Activated T-helper 17 cell treated with anti-CD3 and anti-CD28 coated beads, Interleukin-2, amount 50 U/mL, for 72 hours (primary cell): Measurements from ENCODE around the gene GRIK3. TPM values are rescaled to one million over a fixed set of nuclear protein-coding genes. Genes with fewer than 3 reads are reported as not detected.

ENCODE experiments used
- ATAC-seq: fragments of 150-1000 bp; cut with Tn5 transposase; replicated peaks from 2 replicates; pipeline ENCODE4 v1.10.0; 2021; ENCODE audit warnings: mild to moderate bottlenecking, moderate library complexity
- H3K27ac Mint-ChIP-seq: one replicate; pipeline ENCODE4 v1.8.0; 2022; ENCODE audit warnings: mixed read lengths
- H3K27me3 Mint-ChIP-seq: one replicate; pipeline ENCODE4 v1.8.0; 2022; ENCODE audit warnings: mixed read lengths
- H3K36me3 Mint-ChIP-seq: one replicate; pipeline ENCODE4 v1.8.0; 2022; ENCODE audit warnings: low read depth, mild to moderate bottlenecking, mixed read lengths
- H3K4me1 Mint-ChIP-seq: one replicate; pipeline ENCODE4 v1.8.0; 2022; ENCODE audit warnings: mixed read lengths
- H3K4me3 Mint-ChIP-seq: one replicate; pipeline ENCODE4 v1.8.0; 2022; ENCODE audit warnings: mild to moderate bottlenecking, mixed read lengths
- H3K9me3 Mint-ChIP-seq: one replicate; pipeline ENCODE4 v1.8.0; 2022; ENCODE audit warnings: mixed read lengths
- total RNA-seq, 2 donors: library from RNA; stranded (reverse); gene quantifications; one replicate each; pipeline ENCODE4 v1.2.3, GENCODE V29; 2022

GRIK3 gene
- total RNA-seq, 2 donors from 2014 or later = not detected

DNA sequence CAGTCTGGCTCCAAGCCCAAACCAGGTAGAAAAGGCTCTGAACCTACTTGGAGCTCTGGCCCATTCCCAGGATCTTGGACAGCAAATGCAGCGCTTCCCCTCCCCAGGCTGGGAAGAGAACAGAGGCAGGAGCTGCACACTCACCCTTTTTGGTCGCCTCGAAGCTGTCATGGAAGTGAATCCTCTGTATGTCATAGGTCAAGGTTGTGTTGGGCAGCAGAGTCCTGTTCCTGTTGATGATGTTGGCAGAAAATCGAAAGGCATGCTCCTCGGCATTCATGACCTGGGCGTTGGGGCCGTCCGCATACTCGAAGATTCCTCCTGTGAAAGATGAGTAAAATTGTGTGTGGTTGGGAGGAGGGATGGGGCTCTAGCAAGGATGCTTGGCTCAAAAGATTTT is 143.5 kb downstream of the GRIK3 start:
- Mint-ChIP-seq H3K9me3 (no peaks in the 10 kb centered on the region), H3K27me3 (peaks cover 16% of the 10 kb centered on the region), H3K4me1 (no peaks in the 10 kb centered on the region), H3K27ac (no peak overlapping the region), H3K36me3 (no peaks in the 10 kb centered on the region), H3K4me3 (no peak overlapping the region)
- ATAC-seq = no peak

DNA sequence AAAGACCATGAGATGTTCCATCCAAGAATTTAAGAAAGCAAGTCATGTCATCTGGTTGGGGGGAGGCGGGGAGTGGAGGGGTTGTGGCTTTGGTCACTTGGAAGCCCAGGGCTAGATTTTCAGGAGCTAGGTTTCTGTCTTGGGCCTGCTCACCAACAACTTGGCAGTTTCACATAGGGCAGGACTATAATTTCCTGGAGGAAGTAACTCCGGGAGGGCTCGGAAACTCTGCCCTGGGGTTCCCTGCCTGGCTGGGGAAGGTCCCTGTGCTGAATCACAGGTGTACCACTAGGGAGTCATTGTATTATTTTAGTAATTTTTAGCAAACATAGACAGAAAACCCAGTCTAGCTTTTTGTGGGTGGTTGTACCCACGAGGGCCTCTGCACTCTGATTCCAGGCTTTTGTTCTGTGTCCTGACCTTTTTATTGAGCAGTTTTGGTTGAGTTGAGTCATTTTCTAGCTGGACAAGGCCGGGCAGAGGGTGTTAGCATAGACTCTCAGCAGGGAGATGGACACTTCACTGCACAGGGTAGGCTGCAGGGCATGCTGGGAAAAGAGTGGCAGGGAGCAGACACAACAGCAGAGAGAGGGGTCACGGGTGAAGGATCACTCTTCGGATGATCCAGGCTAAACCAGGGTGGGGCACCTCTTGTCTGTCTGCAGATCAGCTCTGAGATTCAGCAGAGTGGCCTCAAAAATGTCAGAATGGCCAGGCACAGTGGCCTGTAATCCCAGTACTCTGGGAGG is 144.7 kb downstream of the GRIK3 start:
- Mint-ChIP-seq H3K27ac (no peak overlapping the region), H3K9me3 (no peaks in the 10 kb centered on the region), H3K27me3 (peaks cover 16% of the 10 kb centered on the region), H3K4me3 (no peak overlapping the region), H3K36me3 (no peaks in the 10 kb centered on the region), H3K4me1 (no peaks in the 10 kb centered on the region)
- no peak for ATAC-seq

DNA sequence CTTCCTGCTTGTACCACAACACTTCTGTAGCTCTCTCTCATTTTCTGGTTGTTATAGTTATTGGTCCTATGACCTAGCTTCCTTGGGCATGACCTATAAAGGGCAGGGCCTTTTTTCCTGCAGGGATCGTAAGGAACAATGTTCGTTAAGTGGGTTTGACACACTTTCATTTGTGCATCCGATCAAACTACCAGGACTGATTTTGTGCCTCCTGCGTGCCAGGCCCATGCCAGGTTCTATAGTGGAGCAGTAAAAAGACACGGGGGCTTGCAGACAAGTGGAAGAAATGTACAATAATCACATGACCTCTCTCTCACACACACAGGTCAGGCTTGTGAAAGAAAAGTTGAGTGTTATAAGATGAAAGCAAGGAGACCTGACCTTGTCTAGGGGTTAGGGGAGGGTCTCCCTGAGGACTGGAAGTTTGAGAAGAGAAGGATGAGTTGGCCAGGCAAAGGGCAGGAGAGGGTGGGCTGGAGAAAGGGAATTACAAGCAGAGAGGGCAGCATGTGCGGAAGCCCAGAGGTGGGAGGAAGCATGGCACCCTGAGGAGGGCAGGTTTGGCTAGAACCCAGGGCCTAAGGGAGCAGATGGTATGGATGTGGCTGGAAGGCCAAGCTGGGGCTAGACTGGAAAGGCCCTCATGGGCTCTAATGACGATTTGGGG is 145.4 kb downstream of the GRIK3 start:
- ATAC-seq = no peak
- Mint-ChIP-seq H3K9me3 (no peaks in the 10 kb centered on the region), H3K4me3 (no peak overlapping the region), H3K27me3 (peaks cover 16% of the 10 kb centered on the region), H3K27ac (no peak overlapping the region), H3K4me1 (no peaks in the 10 kb centered on the region), H3K36me3 (no peaks in the 10 kb centered on the region)

DNA sequence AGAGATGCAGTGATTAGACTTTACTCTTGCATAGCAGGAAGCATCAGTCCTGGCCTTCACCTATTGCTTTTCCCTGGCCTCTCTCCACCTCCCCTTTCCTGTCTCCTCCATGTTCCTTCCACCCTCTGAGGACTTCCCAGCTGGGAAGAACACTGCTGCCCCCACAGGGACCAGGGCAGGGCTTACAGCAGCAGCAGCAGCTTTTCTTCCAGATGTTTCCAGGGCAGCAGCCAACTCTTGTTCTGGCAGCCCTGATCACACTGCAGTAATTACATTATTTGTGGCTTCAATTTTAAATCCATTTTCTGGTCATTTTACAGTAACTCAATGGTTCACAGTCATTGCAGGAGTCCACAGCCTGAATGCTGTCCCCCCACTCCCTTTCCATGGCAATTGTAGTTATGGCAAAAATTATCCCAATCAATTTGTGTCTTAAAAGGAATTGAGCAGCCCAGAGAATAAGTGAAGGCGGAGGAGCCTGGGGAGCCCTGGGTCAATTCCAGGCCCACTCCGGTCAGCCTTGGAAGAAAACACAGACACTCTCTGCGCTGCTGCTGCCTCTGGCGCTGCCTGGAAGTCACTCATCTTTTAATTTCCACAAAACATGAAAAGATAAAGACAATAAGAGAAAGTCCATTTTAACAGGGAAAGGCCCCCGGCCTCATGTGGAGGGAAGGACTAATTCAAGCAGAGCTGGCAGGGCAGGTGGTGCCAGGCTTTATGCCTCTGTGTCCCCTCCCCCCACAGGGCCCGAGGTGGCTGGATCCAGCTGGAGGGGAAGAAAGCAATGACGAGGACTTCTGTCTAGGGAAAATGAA is 148.6 kb downstream of the GRIK3 start:
- H3K27ac Mint-ChIP-seq = no peak overlapping the region
- no peaks in the 10 kb centered on the region for H3K4me1 Mint-ChIP-seq
- H3K9me3 Mint-ChIP-seq = no peaks in the 10 kb centered on the region

DNA sequence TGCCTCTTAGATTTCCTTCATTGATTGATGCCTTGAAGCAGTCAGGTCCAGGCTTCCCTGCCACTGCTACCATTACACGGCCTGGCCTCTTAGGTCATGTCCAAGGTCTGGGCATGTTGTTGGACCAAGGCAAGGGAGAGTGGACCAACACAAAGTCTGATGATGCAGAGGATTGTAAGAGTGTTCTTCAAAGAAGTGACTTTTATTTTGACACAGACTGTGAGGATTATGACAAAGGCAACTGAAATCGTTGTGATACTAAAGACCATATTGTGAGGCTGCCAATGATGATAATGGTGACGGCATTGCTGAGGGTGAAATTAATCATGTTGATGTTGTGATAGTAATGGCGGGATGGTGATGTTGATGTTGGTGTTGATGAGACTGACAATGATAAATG is 149.5 kb downstream of the GRIK3 start:
- ATAC-seq = no peak
- H3K4me1 Mint-ChIP-seq = no peaks in the 10 kb centered on the region
- no peak overlapping the region for H3K27ac Mint-ChIP-seq
- H3K36me3 Mint-ChIP-seq = no peaks in the 10 kb centered on the region
- peaks cover 16% of the 10 kb centered on the region for H3K27me3 Mint-ChIP-seq
- H3K4me3 Mint-ChIP-seq = no peak overlapping the region
- no peaks in the 10 kb centered on the region for H3K9me3 Mint-ChIP-seq

More for the DNA sequence above, 148.6 kb downstream of the GRIK3 start:
- ATAC-seq = no peak
- Mint-ChIP-seq H3K36me3 (no peaks in the 10 kb centered on the region), H3K4me3 (no peak overlapping the region), H3K27me3 (peaks cover 16% of the 10 kb centered on the region)

DNA sequence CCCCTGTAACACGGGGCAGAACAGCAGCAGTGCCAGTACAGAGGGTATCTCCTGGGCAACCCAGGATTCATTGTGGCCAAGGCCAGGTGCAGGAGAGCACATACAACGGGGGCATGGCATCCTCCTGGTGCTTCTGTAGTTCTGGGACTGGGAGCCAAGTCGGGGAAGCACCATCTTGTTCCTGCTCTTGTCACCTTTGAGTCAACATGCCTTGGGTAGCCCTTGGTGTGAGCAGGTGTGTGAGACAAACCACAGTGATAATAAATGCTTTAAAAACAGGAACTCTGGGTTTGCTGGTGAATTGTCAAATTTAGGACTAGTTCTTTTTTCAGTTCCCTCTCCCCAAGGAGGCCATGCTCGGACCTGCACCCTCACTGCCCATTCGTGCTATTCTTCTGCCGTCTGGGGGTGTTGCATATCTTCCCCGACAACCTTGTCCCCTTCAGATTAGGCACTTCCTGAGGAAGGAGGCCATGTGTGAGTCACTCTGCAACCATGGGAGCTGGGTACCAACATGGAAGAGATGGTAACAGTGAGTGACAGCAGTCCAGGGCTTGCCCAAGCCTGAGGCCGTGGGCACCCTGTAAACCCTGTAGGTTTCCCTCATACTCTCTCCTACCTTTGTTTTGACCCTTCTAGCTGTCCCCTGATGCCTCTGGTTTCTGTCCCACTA is 150.2 kb downstream of the GRIK3 start:
- no peak overlapping the region for H3K4me3 Mint-ChIP-seq
- H3K27me3 Mint-ChIP-seq = peaks cover 14% of the 10 kb centered on the region
- no peaks in the 10 kb centered on the region for H3K36me3 Mint-ChIP-seq
- H3K27ac Mint-ChIP-seq = no peak overlapping the region
- no peaks in the 10 kb centered on the region for H3K4me1 Mint-ChIP-seq
- no peaks in the 10 kb centered on the region for H3K9me3 Mint-ChIP-seq
- no peak for ATAC-seq

DNA sequence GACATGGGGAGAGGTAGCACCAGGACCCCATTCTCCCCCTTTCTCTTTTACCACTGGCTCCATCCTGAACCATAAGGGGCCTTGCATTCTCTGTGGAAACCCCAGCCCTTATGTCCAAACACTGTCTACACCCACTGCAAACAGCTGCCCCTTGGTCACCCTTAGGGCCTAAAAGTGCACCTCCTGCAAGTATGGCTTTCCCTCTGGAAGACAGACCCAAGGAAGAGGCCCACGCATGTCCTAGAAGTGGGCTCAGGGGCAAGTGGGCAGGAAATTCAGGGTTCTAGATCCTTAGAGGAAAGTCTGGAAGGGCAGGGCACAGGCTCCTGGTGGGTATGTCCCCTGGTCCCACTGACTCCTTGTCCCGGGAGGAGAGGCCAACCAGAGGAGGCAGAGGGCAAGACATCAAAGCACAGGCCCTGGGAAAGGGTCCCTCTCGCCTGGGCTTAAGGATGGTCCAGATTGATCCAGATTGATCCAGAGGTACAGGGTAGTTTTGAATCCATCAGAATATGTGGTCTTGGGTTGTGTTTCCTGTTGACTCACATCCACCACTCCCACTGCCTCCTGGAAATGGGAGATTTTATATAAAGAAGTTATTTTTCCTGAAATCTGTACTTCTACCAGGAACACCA is 150.9 kb downstream of the GRIK3 start:
- H3K27me3 Mint-ChIP-seq = peaks cover 9% of the 10 kb centered on the region
- no peaks in the 10 kb centered on the region for H3K36me3 Mint-ChIP-seq
- no peaks in the 10 kb centered on the region for H3K9me3 Mint-ChIP-seq
- H3K27ac Mint-ChIP-seq = no peak overlapping the region
- H3K4me3 Mint-ChIP-seq = no peak overlapping the region
- H3K4me1 Mint-ChIP-seq = no peaks in the 10 kb centered on the region
- ATAC-seq = no peak

DNA sequence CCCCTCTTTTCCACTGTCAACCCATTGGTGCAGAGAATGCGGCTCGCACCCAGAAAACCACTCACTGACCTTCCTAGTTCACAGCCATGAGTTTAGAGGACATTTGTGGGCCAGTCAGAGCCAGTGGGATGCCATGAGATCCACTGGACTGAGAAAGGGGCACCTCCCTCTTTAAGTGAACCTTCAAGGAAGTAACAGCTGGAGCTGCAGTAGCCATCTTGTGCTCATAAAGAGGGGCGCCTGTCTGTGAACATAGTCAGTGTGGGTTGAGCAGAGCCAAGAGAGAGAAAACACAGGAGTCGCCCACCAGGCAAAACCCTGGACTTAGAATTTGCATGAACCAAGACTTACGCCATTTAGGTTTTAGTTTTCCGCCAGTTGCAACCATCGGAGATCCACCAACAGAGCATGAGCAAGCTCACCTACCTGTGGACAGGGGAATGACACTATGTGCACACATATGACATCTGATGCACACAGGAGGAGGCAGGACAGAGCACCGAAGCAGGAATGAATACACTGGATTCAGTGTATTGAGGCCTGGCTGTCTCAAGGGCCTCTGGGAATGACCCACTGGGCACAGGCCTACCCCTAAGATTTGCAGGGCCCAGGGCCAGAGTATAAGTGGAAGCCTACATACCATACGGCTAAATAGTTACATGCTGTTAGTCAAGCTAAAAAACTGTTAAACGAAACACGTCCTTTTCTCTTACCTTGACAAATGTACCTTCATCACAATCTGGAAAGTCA is 151.6 kb downstream of the GRIK3 start:
- ATAC-seq = no peak
- H3K4me3 Mint-ChIP-seq = no peak overlapping the region
- no peak overlapping the region for H3K27ac Mint-ChIP-seq
- H3K4me1 Mint-ChIP-seq = no peaks in the 10 kb centered on the region
- no peaks in the 10 kb centered on the region for H3K9me3 Mint-ChIP-seq
- H3K27me3 Mint-ChIP-seq = peaks cover 9% of the 10 kb centered on the region
- no peaks in the 10 kb centered on the region for H3K36me3 Mint-ChIP-seq

DNA sequence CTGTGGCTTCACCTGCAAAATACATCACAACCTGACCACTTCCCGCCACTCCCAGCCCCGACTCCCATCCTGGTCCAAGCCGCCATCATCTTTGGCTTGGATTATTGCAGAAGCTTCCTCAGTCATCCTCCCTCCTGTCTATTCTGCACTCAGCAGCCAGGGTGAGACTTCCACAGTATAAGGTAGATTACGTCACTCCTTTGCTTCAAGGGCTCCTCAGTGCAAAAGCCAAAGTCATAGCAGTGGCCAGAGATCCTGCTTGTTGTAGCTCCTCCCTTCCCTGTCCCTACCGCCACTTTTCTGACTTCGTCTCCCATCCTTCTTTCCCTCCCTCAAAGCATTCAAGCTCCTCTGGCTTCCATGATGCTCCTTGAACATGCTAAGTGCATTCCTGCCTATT is 152.8 kb downstream of the GRIK3 start:
- no peaks in the 10 kb centered on the region for H3K36me3 Mint-ChIP-seq
- H3K9me3 Mint-ChIP-seq = no peaks in the 10 kb centered on the region
- ATAC-seq = no peak
- no peaks in the 10 kb centered on the region for H3K4me1 Mint-ChIP-seq
- H3K4me3 Mint-ChIP-seq = no peak overlapping the region
- H3K27ac Mint-ChIP-seq = no peak overlapping the region
- H3K27me3 Mint-ChIP-seq = peaks cover 13% of the 10 kb centered on the region

DNA sequence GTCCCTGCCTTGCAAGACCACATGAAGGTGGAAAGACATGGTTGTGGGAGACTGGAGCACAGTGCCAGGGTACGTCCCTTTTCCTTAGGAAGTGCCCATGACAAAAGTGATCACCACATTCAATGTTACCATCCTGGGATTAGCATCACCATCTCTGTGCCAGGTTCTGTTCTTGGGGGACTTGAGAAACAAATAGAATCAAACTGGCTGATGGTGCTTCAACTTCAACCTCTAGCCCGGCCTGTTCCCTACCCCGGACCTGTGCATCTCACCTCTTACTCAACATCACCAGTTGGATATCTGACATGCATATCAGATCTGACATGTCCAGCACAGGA is 153.3 kb downstream of the GRIK3 start:
- ATAC-seq = no peak
- H3K4me3 Mint-ChIP-seq = no peak overlapping the region
- no peak overlapping the region for H3K27ac Mint-ChIP-seq
- H3K36me3 Mint-ChIP-seq = no peaks in the 10 kb centered on the region
- no peaks in the 10 kb centered on the region for H3K4me1 Mint-ChIP-seq
- no peaks in the 10 kb centered on the region for H3K9me3 Mint-ChIP-seq
- peaks cover 13% of the 10 kb centered on the region for H3K27me3 Mint-ChIP-seq

DNA sequence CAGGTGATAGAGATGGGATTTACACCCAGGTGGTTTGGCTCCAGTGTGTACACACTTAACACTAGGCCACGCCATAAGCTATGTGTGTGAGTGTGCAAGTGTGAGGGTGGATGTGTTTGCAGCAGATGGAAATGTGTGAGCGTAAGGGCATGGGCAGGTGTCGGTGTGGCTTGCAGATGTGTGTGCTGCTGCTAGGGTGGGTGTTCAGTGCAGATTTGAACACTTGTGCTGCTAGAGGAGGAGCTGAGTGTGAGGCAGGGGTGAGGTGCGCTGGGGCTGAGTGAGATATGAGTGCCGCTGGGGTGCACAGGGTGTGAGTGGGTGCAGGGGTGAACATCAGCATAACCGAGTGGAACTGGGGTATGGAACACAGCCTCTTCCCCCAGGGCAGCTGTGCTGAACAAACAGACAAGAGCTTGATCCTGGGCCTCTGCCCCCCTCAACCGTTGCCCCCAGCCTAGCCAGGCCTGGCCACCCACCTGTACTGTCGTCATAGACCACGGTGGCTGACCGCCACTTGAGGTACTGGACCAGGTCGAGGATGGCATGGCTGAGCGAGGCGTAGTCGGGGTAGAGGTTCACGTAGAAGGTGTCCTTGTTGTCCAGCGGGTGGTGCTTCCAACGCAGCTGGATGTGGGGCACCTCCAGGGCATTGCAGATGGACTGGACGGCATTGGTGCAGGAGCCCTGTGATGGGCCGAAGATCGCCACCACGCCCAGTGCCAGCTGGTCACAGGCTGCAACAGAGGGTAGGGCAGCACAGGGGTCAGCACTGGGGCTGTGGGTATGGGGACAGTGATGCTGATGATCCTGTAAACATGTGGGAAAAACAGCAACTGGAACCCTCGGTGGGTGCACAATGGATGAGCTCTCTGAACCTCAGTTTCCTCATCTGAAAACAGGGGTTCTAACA is 153.9 kb downstream of the GRIK3 start:
- Mint-ChIP-seq H3K9me3 (no peaks in the 10 kb centered on the region), H3K4me1 (no peaks in the 10 kb centered on the region), H3K27ac (no peak overlapping the region), H3K4me3 (no peak overlapping the region), H3K36me3 (no peaks in the 10 kb centered on the region), H3K27me3 (peaks cover 13% of the 10 kb centered on the region)
- ATAC-seq = no peak

DNA sequence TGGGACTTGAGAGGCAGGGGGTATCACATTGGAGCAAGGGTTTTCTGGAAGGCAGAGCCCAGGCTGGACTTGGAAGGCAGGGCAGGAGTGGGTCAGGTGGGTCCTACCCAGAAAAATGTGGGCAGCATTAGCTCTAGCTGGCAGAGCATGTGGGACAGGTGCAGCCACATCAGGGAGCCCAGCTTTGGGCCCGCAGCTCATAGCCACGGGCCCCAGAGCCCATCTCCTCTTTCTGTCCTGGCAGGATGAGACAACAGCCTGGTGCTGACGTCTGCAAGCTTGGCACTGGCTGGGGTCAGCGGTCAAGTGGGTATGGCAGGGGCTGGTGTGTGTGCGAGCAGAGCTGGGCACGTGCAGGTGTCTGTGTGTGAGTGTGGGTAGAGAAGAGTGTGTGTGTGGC is 154.7 kb downstream of the GRIK3 start:
- no peaks in the 10 kb centered on the region for H3K4me1 Mint-ChIP-seq
- no peaks in the 10 kb centered on the region for H3K36me3 Mint-ChIP-seq
- H3K27ac Mint-ChIP-seq = no peak overlapping the region
- H3K9me3 Mint-ChIP-seq = no peaks in the 10 kb centered on the region
- ATAC-seq = no peak
- H3K27me3 Mint-ChIP-seq = peaks cover 15% of the 10 kb centered on the region
- no peak overlapping the region for H3K4me3 Mint-ChIP-seq

DNA sequence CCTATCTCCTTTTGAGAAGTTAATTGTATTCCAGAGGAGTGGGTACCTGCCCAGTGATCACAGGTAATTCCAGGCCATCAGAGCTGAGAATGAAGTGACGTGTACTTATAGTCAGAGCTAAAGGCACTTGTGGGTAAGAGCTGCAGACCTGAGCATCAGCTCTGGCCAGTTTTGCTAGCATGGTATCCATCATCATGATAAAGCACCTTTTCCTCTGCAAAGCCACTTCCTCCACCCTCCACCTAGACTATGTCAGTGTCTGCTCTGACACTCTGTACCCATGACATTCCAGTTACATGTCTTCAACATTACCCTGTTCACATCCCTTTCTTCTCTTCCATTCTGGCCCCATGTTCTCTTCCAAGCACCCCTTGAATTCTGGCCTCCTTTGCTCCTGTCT is 157.3 kb downstream of the GRIK3 start:
- Mint-ChIP-seq H3K36me3 (no peaks in the 10 kb centered on the region), H3K9me3 (no peaks in the 10 kb centered on the region), H3K27ac (no peak overlapping the region), H3K4me3 (no peak overlapping the region), H3K4me1 (no peaks in the 10 kb centered on the region), H3K27me3 (peaks cover 16% of the 10 kb centered on the region)
- no peak for ATAC-seq
